ENCODE data around the gene DNAJB13. TPM values are rescaled to one million over a fixed set of nuclear protein-coding genes. Genes with fewer than 3 reads are reported as not detected.

DNAJB13 gene
- total RNA-seq, 1 experiment from 2014 or later: not detected

GRCh38 chr11:73988227-73988626 is 37.4 kb downstream of the DNAJB13 start:
- in situ Hi-C loops (cut with HindIII; ENCODE audit: low pct_unique_long_range_greater_than_20kb, low sequenced_read_pairs): no loop called here
- no peak for DNase-seq (ENCODE audit: low read depth, low spot score)

- peak; percentile 68 for DNase-seq (ENCODE audit: low read depth, low spot score)
- in situ Hi-C loops (cut with HindIII; ENCODE audit: low pct_unique_long_range_greater_than_20kb, low sequenced_read_pairs): no loop called here
Measured at GRCh38 chr11:73989156-73989555, 38.3 kb downstream of the DNAJB13 start.

DNA sequence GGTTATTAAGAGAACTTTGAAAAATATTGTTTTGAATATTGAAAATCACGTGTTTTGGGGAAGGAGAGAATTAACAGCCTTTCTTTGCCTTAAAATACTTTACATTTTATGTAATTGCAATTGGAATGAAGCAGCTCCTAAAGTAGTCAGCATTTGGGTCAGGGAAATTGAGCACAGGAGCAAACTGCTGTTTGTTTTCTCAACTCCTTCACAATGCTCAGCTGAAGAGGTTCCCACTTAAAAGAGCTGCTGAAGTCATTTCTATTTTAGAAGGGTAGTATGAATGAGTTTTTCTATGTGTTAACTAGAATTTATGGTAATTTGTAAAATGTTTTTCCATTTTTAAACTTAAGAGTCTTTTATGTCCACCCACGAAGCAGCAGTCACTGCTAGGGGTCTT is 39.9 kb downstream of the DNAJB13 start:
- in situ Hi-C loops (cut with HindIII; ENCODE audit: low pct_unique_long_range_greater_than_20kb, low sequenced_read_pairs): no loop called here
- no peak for DNase-seq (ENCODE audit: low read depth, low spot score)

DNA sequence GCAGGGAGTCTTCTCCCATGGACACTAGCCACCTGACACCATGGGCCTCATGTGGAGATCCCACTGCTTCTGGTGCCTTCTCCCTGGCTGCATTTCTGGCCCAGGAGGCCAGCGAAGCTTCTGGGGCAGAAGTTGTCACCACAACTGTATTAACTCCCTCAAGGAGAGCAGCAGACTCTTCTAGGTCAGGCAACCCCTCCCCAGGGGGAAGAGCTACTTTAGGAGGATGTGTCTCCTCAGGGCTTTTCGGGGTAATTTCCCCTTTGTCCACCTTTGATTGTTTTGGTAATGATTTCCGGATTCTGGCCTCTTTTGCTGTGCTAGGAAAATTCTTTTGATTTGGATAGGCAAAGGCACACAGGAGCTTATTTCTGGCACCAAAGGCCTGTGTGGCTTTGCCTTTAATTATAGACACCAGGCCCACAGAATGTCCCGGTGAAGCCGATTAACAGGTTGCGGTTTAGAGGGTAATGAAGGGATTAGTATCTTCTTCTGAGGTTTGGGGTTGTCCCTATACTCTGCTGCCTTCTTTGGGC is 40.7 kb downstream of the DNAJB13 start:
- in situ Hi-C loops (cut with HindIII; ENCODE audit: low pct_unique_long_range_greater_than_20kb, low sequenced_read_pairs): no loop called here

GRCh38 chr11:73995247-73995646 is 44.4 kb downstream of the DNAJB13 start:
- in situ Hi-C loops (cut with HindIII; ENCODE audit: low pct_unique_long_range_greater_than_20kb, low sequenced_read_pairs): no loop called here
- no peak for DNase-seq (ENCODE audit: low read depth, low spot score)

More for the DNA sequence above, 40.7 kb downstream of the DNAJB13 start:
- DNase-seq (ENCODE audit: low read depth, low spot score): no peak

GRCh38 chr11:73995731-73996130 is 44.9 kb downstream of the DNAJB13 start:
- in situ Hi-C loops (cut with HindIII; ENCODE audit: low pct_unique_long_range_greater_than_20kb, low sequenced_read_pairs): no loop called here
- DNase-seq (ENCODE audit: low read depth, low spot score): no peak

DNA sequence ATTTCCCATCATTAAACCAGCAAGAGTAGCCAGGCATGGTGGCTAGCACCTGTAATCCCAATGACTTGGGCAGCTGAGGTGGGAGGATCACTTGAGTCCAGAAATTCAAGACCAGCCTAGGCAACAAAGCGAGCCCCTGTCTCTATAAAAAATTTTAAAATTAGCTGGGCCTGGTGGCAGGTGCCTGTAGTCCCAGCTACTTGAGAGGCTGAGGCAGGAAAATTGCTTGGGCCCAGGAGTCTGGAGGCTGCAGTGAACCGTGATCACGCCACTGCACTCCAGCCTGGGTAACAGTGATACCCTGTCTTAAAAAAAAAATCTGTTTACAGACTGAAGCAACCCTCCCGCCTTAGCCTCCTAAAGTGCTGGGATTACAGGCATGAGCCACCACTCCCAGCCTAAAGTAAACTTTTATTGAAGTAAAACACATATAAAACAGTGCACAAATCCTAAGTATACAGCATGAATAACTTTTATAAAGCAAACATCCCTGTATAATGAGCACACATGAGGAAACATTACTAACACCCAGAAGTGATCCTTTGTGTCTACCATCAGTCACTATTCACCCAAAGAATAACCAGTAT is 45.4 kb downstream of the DNAJB13 start:
- in situ Hi-C loops (cut with HindIII; ENCODE audit: low pct_unique_long_range_greater_than_20kb, low sequenced_read_pairs): no loop called here
- no peak for DNase-seq (ENCODE audit: low read depth, low spot score)

DNA sequence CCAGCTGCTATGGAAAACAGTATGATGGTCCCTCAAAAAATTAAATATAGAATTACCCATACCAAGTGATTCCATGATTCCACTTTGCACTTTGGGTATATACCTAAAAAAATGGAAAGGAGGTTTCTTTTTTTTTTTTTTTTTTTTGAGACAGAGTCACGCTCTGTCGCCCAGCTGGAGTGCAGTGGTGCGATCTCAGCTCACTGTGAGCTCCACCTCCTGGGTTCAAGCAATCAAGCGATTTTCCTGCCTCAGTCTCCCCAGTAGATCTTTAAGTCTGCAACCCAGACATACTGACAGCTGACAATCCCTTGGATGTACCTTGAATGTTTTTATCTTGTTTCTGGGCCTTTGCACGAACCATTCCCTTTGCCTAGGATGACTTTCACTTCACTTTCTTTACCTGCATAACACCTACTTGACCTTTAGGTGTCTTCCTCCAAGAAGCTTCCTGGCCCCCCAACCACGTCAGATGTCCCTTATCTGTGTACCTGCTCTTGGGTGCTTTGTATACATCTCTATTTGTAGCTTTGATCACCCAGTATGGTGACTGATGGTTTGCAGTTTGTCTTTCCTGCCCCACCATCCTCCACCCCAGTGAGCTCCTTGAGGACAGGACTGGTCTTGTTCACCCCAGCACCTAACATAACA is 46.4 kb downstream of the DNAJB13 start:
- in situ Hi-C loops (cut with HindIII; ENCODE audit: low pct_unique_long_range_greater_than_20kb, low sequenced_read_pairs): no loop called here
- DNase-seq (ENCODE audit: low read depth, low spot score): no peak

- DNase-seq (ENCODE audit: low read depth, low spot score): no peak
- in situ Hi-C loops (cut with HindIII; ENCODE audit: low pct_unique_long_range_greater_than_20kb, low sequenced_read_pairs): no loop called here
Measured at GRCh38 chr11:73998846-73999575, 48.2 kb downstream of the DNAJB13 start.

- DNase-seq (ENCODE audit: low read depth, low spot score): no peak
- in situ Hi-C loops (cut with HindIII; ENCODE audit: low pct_unique_long_range_greater_than_20kb, low sequenced_read_pairs): no loop called here
Measured at GRCh38 chr11:73999581-74000306, 48.9 kb downstream of the DNAJB13 start.

DNA sequence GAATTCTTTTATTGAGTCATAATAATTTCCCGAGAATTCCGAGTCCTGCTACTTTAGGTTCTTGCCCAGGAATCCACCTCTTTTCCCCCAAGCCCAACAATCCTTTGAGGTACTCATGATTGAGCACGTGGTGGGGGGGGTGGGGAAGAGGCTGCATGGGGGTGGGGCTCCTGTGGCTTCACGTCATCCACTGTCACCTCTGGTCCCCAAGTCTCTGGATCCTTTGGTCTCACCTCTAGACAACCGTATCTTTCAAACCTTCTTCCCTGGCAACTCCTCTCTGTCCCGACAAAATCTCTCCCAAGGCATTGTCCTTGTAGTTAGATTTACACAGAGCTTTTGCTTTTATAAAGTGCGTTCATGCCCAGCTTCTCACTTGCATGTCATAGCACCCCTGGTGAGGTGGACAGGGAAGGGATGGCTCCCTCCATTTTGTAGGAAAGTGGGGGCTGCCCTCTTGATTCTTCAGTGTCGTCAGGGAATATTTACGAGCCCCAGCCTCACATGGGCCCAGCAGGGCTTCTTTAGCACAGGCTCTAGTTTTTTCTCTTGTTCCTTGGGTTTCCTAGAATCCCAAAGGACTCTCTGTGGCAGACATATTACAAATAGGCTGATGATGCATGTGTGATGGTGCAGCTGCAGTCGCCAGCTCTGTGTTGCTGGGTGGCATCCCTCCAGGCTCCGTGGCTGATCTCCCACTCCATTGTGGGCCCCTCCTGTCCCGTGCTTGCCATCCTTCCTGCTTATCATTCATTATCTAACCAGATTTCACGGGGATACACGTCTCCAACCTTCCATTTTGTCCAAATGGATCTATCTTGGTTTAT is 49.7 kb downstream of the DNAJB13 start:
- in situ Hi-C loops (cut with HindIII; ENCODE audit: low pct_unique_long_range_greater_than_20kb, low sequenced_read_pairs): no loop called here
- no peak for DNase-seq (ENCODE audit: low read depth, low spot score)

GRCh38 chr11:74001822-74002286 is 51.0 kb downstream of the DNAJB13 start:
- DNase-seq (ENCODE audit: low read depth, low spot score): no peak
- in situ Hi-C loops (cut with HindIII; ENCODE audit: low pct_unique_long_range_greater_than_20kb, low sequenced_read_pairs): no loop called here

DNA sequence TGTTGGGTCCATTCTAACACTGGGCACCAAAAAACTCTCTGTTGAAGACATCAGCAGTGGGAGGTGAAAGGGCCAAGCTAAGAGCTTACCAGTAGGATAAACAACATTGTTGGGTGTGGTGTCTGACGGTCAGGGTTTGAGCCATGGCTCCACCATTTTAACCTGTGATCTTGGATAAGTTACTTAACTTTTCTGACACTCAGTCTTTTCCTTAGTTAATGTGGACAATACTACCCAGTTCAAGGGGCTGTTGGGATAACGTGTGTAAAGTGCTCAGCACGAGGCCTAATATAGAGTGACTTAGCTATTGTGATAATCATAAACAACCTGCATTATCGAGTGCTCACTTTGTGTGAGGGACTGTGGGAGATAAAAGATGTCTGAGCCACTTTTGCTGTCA is 52.0 kb downstream of the DNAJB13 start:
- DNase-seq (ENCODE audit: low read depth, low spot score): no peak
- in situ Hi-C loops (cut with HindIII; ENCODE audit: low pct_unique_long_range_greater_than_20kb, low sequenced_read_pairs): no loop called here

GRCh38 chr11:74004046-74004695 is 53.3 kb downstream of the DNAJB13 start:
- in situ Hi-C loops (cut with HindIII; ENCODE audit: low pct_unique_long_range_greater_than_20kb, low sequenced_read_pairs): no loop called here
- DNase-seq (ENCODE audit: low read depth, low spot score): no peak

- in situ Hi-C loops (cut with HindIII; ENCODE audit: low pct_unique_long_range_greater_than_20kb, low sequenced_read_pairs): no loop called here
- DNase-seq (ENCODE audit: low read depth, low spot score): no peak
Measured at GRCh38 chr11:74004759-74005615, 54.2 kb downstream of the DNAJB13 start.

Measured in SK-MEL-5 (cell line).